Erythroblast (primary cell): ENCODE measurements around the gene DNAJB1.

Experiments
- GATA1 ChIP-seq: IDR thresholded peaks from 2 replicates; pipeline ENCODE4 v1.6.1; 2011; ENCODE audit warnings: low read depth, mild to moderate bottlenecking, control low read depth, low read length, moderate library complexity
- POLR2A ChIP-seq: IDR thresholded peaks from 2 replicates; pipeline ENCODE4 v1.6.1; 2011; ENCODE audit warnings: mild to moderate bottlenecking, low read length

- TF ChIP-seq POLR2A = no peak
- TF ChIP-seq GATA1 = no peak
Observed at GRCh38 chr19:14510311-14511228, 7.6 kb downstream of the DNAJB1 start.
